SU-DHL-6 (cell line): ENCODE results near the gene GOLGA6L7.

Experiments used
- H2AFZ ChIP-seq: fragments of 200-600 bp; sonication (generic); 2 replicates; pipeline ENCODE4 v1.6.1; 2014; ENCODE audit warnings: low read depth, mild to moderate bottlenecking, moderate library complexity, mixed read lengths, antibody characterized with exemption, low read length; ENCODE audit not compliant: severe bottlenecking
- H3F3A ChIP-seq: fragments of 200-600 bp; shearing (Covaris generic); 2 replicates; pipeline ENCODE4 v1.6.0; 2016; ENCODE audit warnings: antibody characterized with exemption, mild to moderate bottlenecking; ENCODE audit not compliant: insufficient read depth
- H3K27ac ChIP-seq: fragments of 200-600 bp; sonication (generic); 2 replicates; pipeline ENCODE4 v1.5.1; 2016; ENCODE audit warnings: low read depth, mild to moderate bottlenecking, low read length, moderate library complexity, mixed read lengths
- H3K27me3 ChIP-seq: fragments of 200-600 bp; sonication (generic), shearing (Covaris generic); 2 replicates; pipeline ENCODE4 v1.6.0; 2014; ENCODE audit warnings: mild to moderate bottlenecking, low read length
- H3K36me3 ChIP-seq: fragments of 200-600 bp; sonication (generic); 2 replicates; pipeline ENCODE4 v1.6.1; 2014; ENCODE audit warnings: mild to moderate bottlenecking, low read length, mixed read lengths
- H3K4me2 ChIP-seq: fragments of 300-600, 200-600 bp; shearing (Covaris generic), sonication (generic); 2 replicates; pipeline ENCODE4 v1.6.0; 2014; ENCODE audit warnings: low read length, low read depth, mild to moderate bottlenecking; ENCODE audit not compliant: poor library complexity, severe bottlenecking
- H3K4me3 ChIP-seq: fragments of 200-600 bp; sonication (generic); 2 replicates; pipeline ENCODE4 v1.5.1; 2014; ENCODE audit warnings: antibody characterized with exemption, low read length, mild to moderate bottlenecking, mixed read lengths; ENCODE audit not compliant: insufficient read depth, poor library complexity, severe bottlenecking
- H3K79me2 ChIP-seq: fragments of 200-600 bp; sonication (generic); 2 replicates; pipeline ENCODE4 v1.6.1; 2014; ENCODE audit warnings: mild to moderate bottlenecking, low read length, moderate library complexity; ENCODE audit not compliant: insufficient read depth
- H3K9ac ChIP-seq: fragments of 200-600 bp; sonication (generic); 2 replicates; pipeline ENCODE4 v1.7.0; 2014; ENCODE audit warnings: mild to moderate bottlenecking, low read length
- H3K9me2 ChIP-seq: fragments of 200-600 bp; sonication (generic); replicated peaks from 2 replicates; pipeline ENCODE4 v1.6.1; 2014; ENCODE audit warnings: low read length; ENCODE audit not compliant: insufficient read depth
- H3K9me3 ChIP-seq: fragments of 200-600 bp; sonication (generic); 2 replicates; pipeline ENCODE4 v1.6.1; 2014; ENCODE audit warnings: low read length, mixed read lengths; ENCODE audit not compliant: insufficient read depth
- H4K20me1 ChIP-seq: fragments of 200-600 bp; sonication (generic); 2 replicates; pipeline ENCODE4 v1.6.1; 2014; ENCODE audit warnings: low read depth, mild to moderate bottlenecking, antibody characterized with exemption, low read length, moderate library complexity, mixed read lengths
- CTCF ChIP-seq: fragments of 200-600 bp; sonication (generic); IDR thresholded peaks from one replicate; pipeline ENCODE4 v1.5.1; 2017; ENCODE audit warnings: antibody characterized with exemption, mild to moderate bottlenecking, low read length, moderate library complexity; ENCODE audit not compliant: insufficient read depth, poor library complexity, severe bottlenecking
- EZH2phosphoT487 ChIP-seq: fragments of 200-600 bp; sonication (generic), shearing (Covaris generic); conservative IDR thresholded peaks from 2 replicates; pipeline ENCODE4 v1.6.1; 2018; ENCODE audit warnings: mild to moderate bottlenecking, antibody characterized with exemption, low read length, moderate library complexity, mixed read lengths

Gene GOLGA6L7

DNA sequence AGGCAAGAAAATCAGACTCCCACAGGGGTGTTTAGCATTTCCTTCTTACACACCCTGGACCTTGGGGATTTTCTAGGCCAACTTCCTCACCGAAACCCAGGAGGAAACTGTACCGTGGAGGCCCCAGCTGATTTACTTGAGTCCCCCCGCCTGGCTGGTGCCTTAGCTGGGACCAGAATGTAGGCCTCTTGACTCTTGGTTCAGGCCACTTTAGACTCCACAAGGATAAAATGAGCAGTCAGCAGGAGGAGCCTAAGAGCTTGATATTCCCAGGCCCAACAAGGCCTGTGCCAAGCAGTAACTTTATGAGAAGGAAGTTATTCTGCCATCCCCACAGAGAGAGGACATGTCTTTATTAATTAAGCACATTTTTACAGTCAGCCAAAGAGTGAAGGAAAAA is 32.7 kb upstream of the GOLGA6L7 start:
- Histone ChIP-seq H4K20me1 (no peaks in the 10 kb centered on the region), H3K79me2 (no peaks in the 10 kb centered on the region), H3F3A (no peaks in the 10 kb centered on the region), H3K27me3 (no peaks in the 10 kb centered on the region), H3K36me3 (no peaks in the 10 kb centered on the region), H3K4me3 (no peak overlapping the region), H2AFZ (no peak overlapping the region), H3K9me2 (no peaks in the 10 kb centered on the region), H3K4me2 (no peak overlapping the region), H3K27ac (no peak overlapping the region), H3K9ac (no peak overlapping the region), H3K9me3 (no peaks in the 10 kb centered on the region)
- no peak for TF ChIP-seq CTCF
- no peak for TF ChIP-seq EZH2phosphoT487

GRCh38 chr15:28880680-28881079 is 32.2 kb upstream of the GOLGA6L7 start:
- Histone ChIP-seq H2AFZ (no peak overlapping the region), H3K9me3 (no peaks in the 10 kb centered on the region)
- TF ChIP-seq EZH2phosphoT487 (no peak), CTCF (no peak)

DNA sequence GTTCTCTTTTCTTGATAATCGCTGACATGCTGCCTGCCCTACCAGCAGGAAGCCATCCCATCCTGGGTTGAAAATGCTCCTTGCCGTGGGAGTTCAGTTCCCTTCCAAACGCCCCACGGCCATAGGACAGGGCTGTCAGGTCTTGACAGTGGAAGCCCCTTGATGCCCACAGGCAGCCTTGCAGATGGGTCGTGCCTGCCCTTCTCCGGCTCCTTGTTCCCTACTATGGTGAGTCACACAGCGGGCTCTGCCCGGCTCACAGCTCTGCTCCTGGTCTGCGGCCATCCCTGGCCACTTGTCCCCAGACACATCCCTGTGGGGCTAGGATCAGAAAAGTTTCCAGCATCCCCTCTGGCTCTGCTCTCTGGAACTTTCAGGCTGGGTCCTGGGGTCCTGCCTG is 31.1 kb upstream of the GOLGA6L7 start:
- no peak for TF ChIP-seq CTCF
- no peak for TF ChIP-seq EZH2phosphoT487
- Histone ChIP-seq H3K79me2 (no peaks in the 10 kb centered on the region), H3K9me2 (no peaks in the 10 kb centered on the region), H3K36me3 (no peaks in the 10 kb centered on the region), H3K27me3 (no peaks in the 10 kb centered on the region), H3F3A (no peaks in the 10 kb centered on the region), H3K9me3 (no peaks in the 10 kb centered on the region), H4K20me1 (no peaks in the 10 kb centered on the region), H3K9ac (no peak overlapping the region), H3K27ac (no peak overlapping the region), H2AFZ (no peak overlapping the region), H3K4me3 (no peak overlapping the region), H3K4me2 (no peak overlapping the region)

More at GRCh38 chr15:28880680-28881079, 32.2 kb upstream of the GOLGA6L7 start:
- H3K9me2 ChIP-seq = no peaks in the 10 kb centered on the region
- no peaks in the 10 kb centered on the region for H3K36me3 ChIP-seq
- H3K4me2 ChIP-seq = no peak overlapping the region
- H4K20me1 ChIP-seq = no peaks in the 10 kb centered on the region
- no peaks in the 10 kb centered on the region for H3F3A ChIP-seq
- H3K27me3 ChIP-seq = no peaks in the 10 kb centered on the region
- no peaks in the 10 kb centered on the region for H3K79me2 ChIP-seq
- no peak overlapping the region for H3K4me3 ChIP-seq
- no peak overlapping the region for H3K27ac ChIP-seq
- H3K9ac ChIP-seq = no peak overlapping the region
